Measurements from ENCODE around the gene PDE4B.

GRCh38 chr1:65757531-65757930 is 35.2 kb upstream of the PDE4B start:
- TF ChIP-seq CTCF (IDR thresholded peaks at IDR 0.05) = no peak
- no peak for TF ChIP-seq POLR2A (IDR thresholded peaks at IDR 0.05; ENCODE audit: low read depth)
- no peak for TF ChIP-seq POLR2AphosphoS5 (IDR thresholded peaks at IDR 0.05)

Measured in esophagus muscularis mucosa (tissue), 3 donors.